Kidney capillary endothelial cell (primary cell): Measurements from ENCODE around the gene EYA2.
"Not testable (repeated sequence)": the region's sequence is repeated elsewhere in the genome, so short reads cannot be mapped to it uniquely, and the experiment has no call there.

Experiments
- DNase-seq: peaks from one replicate; pipeline ENCODE4 v3.0.0-alpha.2; 2018; ENCODE audit warnings: low spot score

EYA2 gene

GRCh38 chr20:47175493-47175892 lies 280.9 kb downstream of the EYA2 start:
- DNase-seq: no peak

- not testable (repeated sequence) for DNase-seq
These were observed 281.6 kb downstream of the EYA2 start for GRCh38 chr20:47176217-47176616.

- no peak for DNase-seq
These were observed 283.6 kb downstream of the EYA2 start for GRCh38 chr20:47178277-47178676.

- no peak for DNase-seq
These were observed 284.2 kb downstream of the EYA2 start for GRCh38 chr20:47178851-47179250.

GRCh38 chr20:47179267-47179666 lies 284.6 kb downstream of the EYA2 start:
- DNase-seq: no peak

- DNase-seq: peak; percentile 77
These were observed 286.6 kb downstream of the EYA2 start for GRCh38 chr20:47181056-47181862.

GRCh38 chr20:47183367-47183766 lies 288.7 kb downstream of the EYA2 start:
- no peak for DNase-seq

- DNase-seq: no peak
These were observed 293.0 kb downstream of the EYA2 start for GRCh38 chr20:47187450-47188195.

GRCh38 chr20:47188540-47188939 lies 293.9 kb downstream of the EYA2 start:
- DNase-seq: no peak

GRCh38 chr20:47189060-47189459 lies 294.4 kb downstream of the EYA2 start:
- no peak for DNase-seq

GRCh38 chr20:47191074-47191673 lies 296.5 kb downstream of the EYA2 start:
- DNase-seq: no peak

GRCh38 chr20:47191956-47192355 lies 297.3 kb downstream of the EYA2 start:
- DNase-seq: no peak

GRCh38 chr20:47195573-47195972 lies 300.9 kb downstream of the EYA2 start:
- DNase-seq: no peak

GRCh38 chr20:47196091-47197081 lies 301.7 kb downstream of the EYA2 start:
- DNase-seq: peak; percentile 66

GRCh38 chr20:47198254-47198671 lies 303.6 kb downstream of the EYA2 start:
- DNase-seq: no peak

GRCh38 chr20:47198996-47199552 lies 304.4 kb downstream of the EYA2 start:
- DNase-seq: no peak

GRCh38 chr20:47201074-47201730 lies 306.6 kb downstream of the EYA2 start:
- DNase-seq: no peak

- no peak for DNase-seq
These were observed 308.4 kb downstream of the EYA2 start for GRCh38 chr20:47202733-47203667.

GRCh38 chr20:47204008-47204849 lies 309.6 kb downstream of the EYA2 start:
- DNase-seq: peak; percentile 17
